Stimulated activated CD4-positive, alpha-beta T cell treated with anti-CD3 and anti-CD28 coated beads, Interleukin-1b, Interleukin-23, amount 100 ng/mL, for 4 hours (primary cell): ENCODE data around the gene GLUL.
"Not testable (repeated sequence)": the region's sequence is repeated elsewhere in the genome, so short reads cannot be mapped to it uniquely, and the experiment has no call there.

Experiments
- DNase-seq, 2 donors: peaks; one replicate each; pipeline ENCODE4 v3.0.0-alpha.2; 2020; ENCODE audit warnings: low read depth in 2 of 2

Gene GLUL

DNA sequence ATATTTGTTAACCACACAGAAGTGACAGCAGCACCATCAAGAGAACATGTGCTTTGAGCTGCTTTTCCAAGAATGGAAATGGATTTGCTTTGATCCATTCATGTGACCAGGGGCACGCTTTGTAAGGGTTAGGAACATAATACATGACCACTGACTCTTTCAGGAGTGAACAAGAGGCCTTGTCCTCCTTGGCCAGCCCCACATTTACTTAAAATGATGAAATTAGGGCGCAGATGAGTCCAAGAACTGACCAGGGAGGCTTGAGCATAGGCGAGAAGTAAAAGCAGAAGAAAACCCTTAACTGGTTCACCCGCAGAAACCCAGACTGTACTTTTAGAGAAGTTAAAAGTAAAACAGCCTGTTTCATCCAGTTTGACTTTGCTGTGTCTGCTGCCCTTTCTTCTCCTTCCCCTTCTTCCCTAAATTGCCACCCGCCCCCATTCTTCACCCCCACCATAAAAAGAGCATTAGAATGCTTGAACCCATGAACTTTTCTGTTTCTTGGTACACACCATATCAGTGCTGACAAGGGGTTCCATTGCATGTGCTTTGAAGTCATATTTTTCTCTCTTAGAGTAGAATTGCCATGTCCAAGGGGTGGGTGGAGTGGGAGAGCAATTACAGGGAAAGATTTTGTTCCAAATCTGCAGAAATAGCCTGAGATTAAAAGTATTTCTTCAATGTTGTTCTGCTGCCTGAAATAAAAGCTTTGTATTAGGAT is 2.6 kb upstream of the GLUL start:
- DNase-seq, result no peak

DNA sequence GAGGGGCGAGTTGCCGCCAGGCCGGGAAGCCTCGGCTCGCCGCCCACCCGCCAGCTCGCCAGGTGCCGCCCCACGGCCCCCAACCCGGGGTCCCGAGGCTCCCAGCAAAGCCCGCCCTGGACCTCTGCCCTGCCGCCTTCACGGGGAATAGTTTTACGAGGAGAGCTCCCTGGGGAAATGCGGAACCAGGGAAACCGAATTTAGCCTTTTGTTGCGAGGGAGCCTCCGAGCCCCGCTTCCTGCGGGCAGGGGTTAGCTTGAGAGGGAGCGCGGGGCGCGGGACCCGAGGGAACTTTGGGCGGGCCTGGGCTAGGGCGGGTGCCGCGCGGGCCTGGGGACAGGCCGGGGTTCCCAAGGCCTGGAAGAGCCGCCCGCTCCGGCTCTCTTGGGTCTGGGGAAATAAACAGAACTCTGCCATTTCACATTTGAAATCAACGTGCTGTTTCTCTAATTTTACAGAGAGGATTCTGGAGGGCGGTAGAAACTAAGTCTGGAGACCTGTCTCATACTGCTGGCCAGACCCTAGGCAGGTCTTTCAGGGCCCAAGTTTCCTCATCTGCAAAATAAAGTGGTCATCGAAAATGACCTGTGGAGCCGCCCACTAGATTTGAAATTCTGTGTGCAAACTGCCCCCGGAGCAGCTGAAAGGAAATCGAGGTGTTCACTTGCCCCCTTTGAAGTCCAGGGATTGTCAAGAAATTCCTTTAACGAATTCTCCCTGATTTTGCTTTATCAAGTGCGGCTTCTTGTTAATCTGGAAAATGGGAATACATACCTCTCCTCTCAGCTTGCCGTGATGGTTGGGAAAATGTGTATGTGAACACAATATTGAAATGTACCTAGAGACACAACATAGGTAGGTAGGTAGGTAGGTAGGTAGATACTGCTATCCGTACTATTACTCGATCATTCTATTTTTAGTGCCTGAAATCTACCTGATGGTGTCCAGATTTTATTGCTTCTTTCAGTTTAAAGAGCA is 749 bp upstream of the GLUL start:
- DNase-seq, result peak in 1 of 2 donors; percentile 18

DNA sequence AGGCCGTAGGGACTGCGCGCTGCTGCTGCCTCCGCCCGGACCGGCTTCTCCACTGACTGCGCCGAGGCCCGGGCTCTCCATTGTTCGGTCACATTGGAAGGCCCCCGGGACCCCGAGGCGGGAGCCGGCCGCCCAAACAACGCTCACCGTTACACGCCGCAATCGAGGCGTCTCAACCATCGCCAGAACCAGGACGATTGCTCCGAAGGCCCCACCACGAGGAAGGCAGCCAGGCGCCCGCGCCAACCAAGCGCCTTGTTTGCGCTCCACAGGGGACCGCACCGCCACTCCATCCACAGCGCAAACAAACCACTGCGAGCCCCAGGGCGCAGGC is 595 bp downstream of the GLUL start:
- no peak for DNase-seq

- no peak for DNase-seq
Observed at GRCh38 chr1:182389619-182390047, 2.0 kb downstream of the GLUL start.

DNA sequence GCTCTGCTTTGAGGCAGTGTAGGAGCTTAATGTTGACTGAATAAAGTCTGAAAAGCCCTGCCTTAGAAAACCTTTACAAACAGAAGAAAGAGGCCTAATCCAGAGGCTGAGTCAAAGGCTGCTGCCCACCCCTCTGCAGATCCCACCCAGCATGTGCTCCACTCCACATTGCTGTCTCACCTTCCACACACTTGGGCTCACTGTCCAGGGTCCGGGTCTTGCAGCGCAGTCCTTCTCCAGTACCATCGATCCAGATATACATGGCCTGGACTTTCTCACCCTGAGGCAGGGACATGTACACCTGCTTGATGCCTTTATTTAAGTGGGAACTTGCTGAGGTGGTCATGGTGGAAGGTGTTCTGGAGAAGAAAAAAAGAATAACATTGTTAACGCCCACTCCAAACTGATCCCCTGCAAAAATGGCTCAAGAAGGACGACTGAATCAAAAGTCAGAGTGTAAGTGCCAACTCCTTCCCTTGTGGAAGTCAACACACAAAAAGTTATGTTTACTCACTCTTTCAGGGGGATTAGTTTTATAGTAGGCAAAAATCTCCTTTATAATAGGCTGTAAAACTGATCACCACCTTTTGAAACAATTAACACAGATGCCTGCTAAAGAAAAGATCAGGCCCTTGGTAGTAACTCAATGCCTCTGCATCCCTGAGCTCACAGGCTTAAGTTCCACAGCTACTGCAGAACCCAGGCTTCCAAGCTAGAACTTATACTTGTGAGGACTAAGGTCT is 3.0 kb downstream of the GLUL start:
- no peak for DNase-seq

- DNase-seq, result no peak
Observed at GRCh38 chr1:182387566-182387965, 4.0 kb downstream of the GLUL start.

DNA sequence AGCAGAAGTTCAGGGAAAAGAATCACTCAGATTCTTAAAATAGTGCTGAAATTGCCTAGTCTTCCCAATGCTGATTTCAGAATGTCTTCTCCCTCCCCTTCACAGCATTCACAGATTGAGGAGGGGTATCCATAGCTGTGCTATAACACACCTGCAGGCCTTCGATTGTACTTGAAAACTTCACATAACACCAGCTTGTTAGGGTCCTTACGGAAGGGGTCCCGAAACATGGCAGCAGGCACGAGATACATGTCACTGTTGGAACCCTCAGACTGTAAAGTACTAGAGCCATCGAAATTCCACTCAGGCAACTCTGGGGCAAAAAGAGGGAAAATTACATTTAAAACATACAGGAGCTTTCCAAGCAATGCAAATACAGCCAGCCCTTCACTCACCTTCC is 4.6 kb downstream of the GLUL start:
- DNase-seq, result no peak

DNA sequence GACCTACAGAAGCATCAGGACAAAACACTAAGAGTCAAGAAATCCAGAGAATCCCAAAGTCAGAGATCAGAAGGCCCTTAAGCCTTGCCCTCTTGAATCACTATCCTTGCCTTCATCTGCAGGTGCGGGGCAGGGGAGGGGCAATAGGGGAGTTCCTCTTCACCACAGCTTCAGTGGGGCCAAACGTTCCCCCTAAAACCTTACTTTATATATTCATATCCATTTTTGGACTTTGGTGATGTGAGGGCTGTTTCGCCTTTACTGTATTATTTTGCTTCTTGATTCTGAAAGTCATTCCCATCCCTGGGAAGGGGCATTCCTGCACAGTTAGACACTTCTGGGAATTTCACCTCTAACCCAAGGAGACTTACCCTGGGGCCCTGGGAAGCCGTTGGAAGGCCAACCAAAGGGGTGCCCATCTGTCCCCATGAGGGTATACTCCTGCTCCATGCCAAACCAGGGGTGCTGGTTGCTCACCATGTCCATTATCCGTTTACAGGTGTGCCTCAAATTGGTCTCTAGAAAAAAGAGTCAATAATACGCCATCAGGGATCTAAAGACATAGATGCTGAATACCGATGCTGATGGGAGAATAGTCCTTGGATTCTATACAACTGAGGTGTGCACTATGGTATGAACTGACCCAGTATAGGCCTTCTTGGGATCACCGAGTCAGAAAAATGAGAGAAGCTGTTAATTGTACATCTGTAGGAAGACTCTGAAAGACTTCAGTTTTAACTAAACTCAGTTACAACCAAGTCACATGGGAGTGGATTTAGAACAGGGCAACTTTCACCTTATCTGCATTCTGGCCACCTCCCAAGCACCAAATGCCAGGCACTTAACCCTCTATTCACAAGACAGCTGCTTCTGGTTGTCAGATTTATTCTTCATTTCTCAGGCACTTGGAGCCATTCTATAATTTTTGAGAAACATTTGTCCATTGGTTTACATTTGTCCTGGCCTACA is 5.4 kb downstream of the GLUL start:
- DNase-seq, result no peak

DNA sequence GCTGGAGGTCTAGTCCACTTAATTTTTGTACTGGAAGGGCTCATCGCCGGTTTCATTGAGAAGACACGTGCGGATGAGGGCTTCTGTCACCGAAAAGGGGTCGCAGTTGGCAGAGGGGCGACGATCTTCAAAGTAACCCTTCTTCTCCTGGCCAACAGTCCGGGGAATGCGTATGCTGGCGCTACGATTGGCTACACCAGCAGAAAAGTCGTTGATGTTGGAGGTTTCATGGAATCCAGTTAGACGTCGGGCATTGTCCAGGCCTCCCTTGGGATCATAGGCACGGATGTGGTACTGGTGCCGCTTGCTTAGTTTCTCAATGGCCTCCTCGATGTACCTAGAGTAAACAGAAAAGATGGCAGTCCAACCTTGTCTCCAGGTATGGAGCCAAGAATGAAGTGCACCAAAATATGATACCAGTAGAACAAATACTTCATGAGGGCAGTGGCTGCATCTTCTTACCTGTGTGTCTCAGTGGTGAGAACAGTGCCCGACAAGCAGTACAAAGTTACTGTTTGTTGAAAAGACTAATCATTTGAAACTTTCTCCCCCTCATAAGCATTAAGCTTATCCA is 7.1 kb downstream of the GLUL start:
- no peak for DNase-seq

- no peak for DNase-seq
Observed at GRCh38 chr1:182383934-182384333, 7.7 kb downstream of the GLUL start.

- DNase-seq, result no peak
Observed at GRCh38 chr1:182383037-182383661, 8.4 kb downstream of the GLUL start.

DNA sequence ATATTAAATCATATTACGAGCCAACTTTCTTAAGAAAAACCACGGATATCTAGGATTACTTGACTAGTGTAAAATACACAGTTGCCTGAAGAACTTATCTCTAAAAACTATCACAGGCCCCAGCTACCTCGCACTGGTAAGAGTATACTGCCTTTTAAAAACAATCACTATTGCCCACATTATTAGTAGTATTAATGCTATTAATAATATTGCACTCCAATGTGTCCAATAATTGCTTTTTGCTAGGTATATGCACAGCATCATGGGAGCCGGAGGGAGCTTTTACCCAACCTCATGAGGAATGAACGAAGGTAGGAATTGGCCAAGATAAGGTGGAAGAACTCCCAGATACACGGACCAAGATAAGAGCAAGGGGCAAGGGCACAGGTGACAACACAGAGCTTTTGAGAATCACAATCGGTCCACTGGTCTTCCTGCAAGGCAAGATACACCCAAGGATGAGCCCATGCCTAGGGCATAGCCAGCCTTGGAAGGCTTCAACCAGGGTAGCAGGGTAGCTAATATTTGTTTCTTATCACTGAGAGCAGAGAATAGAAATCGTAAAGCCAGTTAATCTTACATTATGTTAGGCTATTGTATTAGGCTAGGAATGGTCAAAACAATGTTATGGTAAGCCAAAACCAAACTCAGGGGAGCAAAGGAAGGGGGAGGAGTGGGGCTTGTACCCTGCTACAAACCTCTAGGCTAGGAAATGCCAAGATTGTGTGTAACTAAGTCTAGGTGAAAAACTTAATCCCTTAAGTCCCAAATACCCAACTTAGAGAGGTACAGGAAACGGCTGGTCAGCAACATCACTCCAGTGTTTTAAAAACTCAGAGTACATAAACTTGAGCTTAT is 9.4 kb downstream of the GLUL start:
- DNase-seq, result no peak

- no peak for DNase-seq
Observed at GRCh38 chr1:182380199-182380598, 11.4 kb downstream of the GLUL start.

- DNase-seq, result not testable (repeated sequence)
Observed at GRCh38 chr1:182379781-182380180, 11.8 kb downstream of the GLUL start.

DNA sequence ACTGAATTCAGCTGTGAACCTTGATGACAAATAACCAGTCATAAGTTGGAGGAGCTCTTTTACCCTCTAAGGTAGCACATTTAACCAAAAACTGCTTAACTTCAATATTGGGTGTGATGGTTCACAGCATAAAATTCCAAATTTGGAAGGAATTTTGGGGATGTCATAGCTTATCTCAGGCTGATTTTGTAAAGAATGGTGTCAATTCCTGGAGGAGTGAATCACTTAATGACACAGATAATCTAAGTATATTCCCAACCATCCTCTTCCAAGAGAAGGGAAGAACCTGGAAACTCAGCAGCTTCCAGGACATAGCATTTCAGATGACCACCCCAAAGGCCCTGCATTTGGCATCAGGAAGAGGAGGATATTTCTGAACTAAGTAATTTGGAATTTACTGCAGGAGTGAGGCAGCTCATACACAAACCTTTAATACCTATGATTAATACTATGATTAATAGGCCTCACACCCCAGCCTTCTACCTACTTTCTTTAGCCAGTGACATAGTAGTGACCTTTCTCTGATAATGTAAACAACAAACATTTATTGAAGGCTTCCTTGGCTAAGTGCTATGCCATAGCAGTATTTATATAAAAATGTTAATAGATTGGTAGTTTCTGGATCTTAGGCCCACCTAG is 14.5 kb downstream of the GLUL start:
- DNase-seq, result no peak

GRCh38 chr1:182374101-182374834 is 17.3 kb downstream of the GLUL start:
- no peak for DNase-seq

DNA sequence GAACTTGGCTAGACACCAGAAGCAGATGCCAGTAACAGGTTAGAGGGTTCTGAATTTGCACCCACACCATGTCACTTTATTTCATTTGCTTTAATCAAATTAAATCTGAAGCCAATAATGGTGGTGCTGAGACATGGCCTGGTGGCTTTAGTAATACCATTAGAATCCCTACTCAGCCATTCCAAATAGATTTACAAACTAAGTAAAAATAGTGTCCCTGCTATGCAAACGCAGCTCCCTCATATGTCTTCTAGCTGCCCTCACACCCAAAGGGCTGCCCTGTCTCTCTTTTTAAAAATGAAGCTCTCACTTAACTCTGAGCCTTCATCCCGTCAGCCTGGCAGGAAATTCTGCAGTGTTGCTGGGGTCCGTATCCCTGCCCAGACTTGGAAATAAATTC is 21.1 kb downstream of the GLUL start:
- no peak for DNase-seq

GRCh38 chr1:182368903-182369302 is 22.7 kb downstream of the GLUL start:
- DNase-seq, result no peak
